SH-SY5Y (cell line): ENCODE measurements around the gene LNPEP.

ENCODE experiments used
- GATA2 ChIP-seq: IDR thresholded peaks from 2 replicates; pipeline ENCODE4 v1.6.1; 2011; ENCODE audit warnings: mild to moderate bottlenecking, low read depth, low read length
- GATA3 ChIP-seq: IDR thresholded peaks from 2 replicates; pipeline ENCODE4 v1.6.1; 2011; ENCODE audit warnings: low read depth, mild to moderate bottlenecking, low read length, moderate library complexity

GRCh38 chr5:97074859-97075489 is 139.1 kb downstream of the LNPEP start:
- no peak for TF ChIP-seq GATA3
- no peak for TF ChIP-seq GATA2
